Peyer's patch (tissue), 4 donors: ENCODE measurements around the gene MFAP5. TPM values are rescaled to one million over a fixed set of nuclear protein-coding genes. Genes with fewer than 3 reads are reported as not detected.

Experiments used
- DNase-seq, 3 donors: peaks; one replicate each; pipeline ENCODE4 v3.0.0-alpha.2; 2017 to 2019
- H3K27ac ChIP-seq, 4 donors: fragments of 200-600 bp; sonication (generic); one replicate each; pipeline ENCODE4 v1.5.1; 2016 to 2019
- H3K27me3 ChIP-seq, 2 donors: fragments of 200-600 bp; sonication (generic); one replicate each; pipeline ENCODE4 v1.5.1; 2019
- H3K36me3 ChIP-seq, 3 donors: fragments of 200-600 bp; sonication (generic); one replicate each; pipeline ENCODE4 v1.5.1; 2016 to 2019
- H3K4me1 ChIP-seq, 4 donors: fragments of 200-600 bp; sonication (generic); one replicate each; pipeline ENCODE4 v1.5.1; 2016 to 2019
- H3K4me3 ChIP-seq, 4 donors: fragments of 200-600 bp; sonication (generic); 1 replicate in 3 of 4; 2 replicates in 1 of 4; pipeline ENCODE4 v1.5.1; 2016 to 2019; ENCODE audit warnings: mild to moderate bottlenecking in 1 of 4
- H3K9me3 ChIP-seq, 4 donors: fragments of 200-600 bp; sonication (generic); one replicate each; pipeline ENCODE4 v1.5.1; 2016 to 2019; ENCODE audit warnings: mild to moderate bottlenecking in 1 of 4
- CTCF ChIP-seq, 6 experiments: fragments of 450-650 bp in 4 of 6; fragments of 200-600 bp in 2 of 6; sonication (generic) in 1 of 6; IDR thresholded peaks; one replicate each; pipeline ENCODE4 v1.5.1; 2017 to 2019; ENCODE audit warnings: antibody characterized with exemption in 6 of 6, mild to moderate bottlenecking in 3 of 6, moderate library complexity in 1 of 6
- POLR2A ChIP-seq, 2 donors: fragments of 450-650 bp; IDR thresholded peaks; one replicate each; pipeline ENCODE4 v1.5.1; 2017; ENCODE audit warnings: antibody characterized with exemption in 2 of 2, mild to moderate bottlenecking in 2 of 2, moderate library complexity in 2 of 2
- total RNA-seq, 4 donors: library from RNA; depleted of rRNA; stranded (reverse); fragments of >200 nt; gene quantifications; one replicate each; pipeline ENCODE4 v1.1.0, GENCODE V29; 2016

The MFAP5 gene
- total RNA-seq, 4 donors from 2014 or later = 17.3 to 67.4 (median 32.4) TPM

- Histone ChIP-seq H3K36me3 (no peaks in the 10 kb centered on the region), H3K27ac (no peak overlapping the region), H3K4me3 (no peak overlapping the region), H3K4me1 (peaks cover 0 to 19% (median 2%) of the 10 kb centered on the region in 4 donors), H3K27me3 (no peaks in the 10 kb centered on the region), H3K9me3 (no peaks in the 10 kb centered on the region)
- no peak for DNase-seq
- TF ChIP-seq POLR2A (IDR thresholded peaks at IDR 0.05) (no peak), CTCF (IDR thresholded peaks at IDR 0.05) (no peak)
These were observed 32.5 kb upstream of the MFAP5 start for GRCh38 chr12:8695116-8695515.

GRCh38 chr12:8692573-8692972, 29.9 kb upstream of the MFAP5 start:
- no peaks in the 10 kb centered on the region for H3K36me3 ChIP-seq
- H3K4me3 ChIP-seq = no peak overlapping the region
- H3K27me3 ChIP-seq = no peaks in the 10 kb centered on the region
- TF ChIP-seq POLR2A (IDR thresholded peaks at IDR 0.05) (no peak), CTCF (IDR thresholded peaks at IDR 0.05) (no peak)
- peak in 1 of 3 donors; percentile 28 for DNase-seq
- no peaks in the 10 kb centered on the region for H3K9me3 ChIP-seq
- H3K4me1 ChIP-seq = peaks cover 0 to 7% (median 0%) of the 10 kb centered on the region in 4 donors
- no peak overlapping the region for H3K27ac ChIP-seq

GRCh38 chr12:8689681-8690080, 27.1 kb upstream of the MFAP5 start:
- DNase-seq = no peak
- Histone ChIP-seq H3K4me3 (no peak overlapping the region), H3K36me3 (no peaks in the 10 kb centered on the region), H3K4me1 (no peaks in the 10 kb centered on the region), H3K27me3 (no peaks in the 10 kb centered on the region), H3K27ac (no peak overlapping the region), H3K9me3 (no peaks in the 10 kb centered on the region)
- no peak for TF ChIP-seq CTCF (IDR thresholded peaks at IDR 0.05)
- no peak for TF ChIP-seq POLR2A (IDR thresholded peaks at IDR 0.05)

GRCh38 chr12:8687846-8688601, 25.4 kb upstream of the MFAP5 start:
- TF ChIP-seq CTCF (IDR thresholded peaks at IDR 0.05) = no peak
- DNase-seq = no peak
- H3K27me3 ChIP-seq = no peaks in the 10 kb centered on the region
- H3K27ac ChIP-seq = peak overlapping the region in 1 of 4 donors; percentile 51
- no peaks in the 10 kb centered on the region for H3K9me3 ChIP-seq
- no peak overlapping the region for H3K4me3 ChIP-seq
- H3K36me3 ChIP-seq = no peaks in the 10 kb centered on the region
- H3K4me1 ChIP-seq = no peaks in the 10 kb centered on the region

GRCh38 chr12:8685051-8685450, 22.4 kb upstream of the MFAP5 start:
- no peaks in the 10 kb centered on the region for H3K36me3 ChIP-seq
- DNase-seq = no peak
- no peak overlapping the region for H3K27ac ChIP-seq
- H3K27me3 ChIP-seq = no peaks in the 10 kb centered on the region
- H3K4me1 ChIP-seq = peaks cover 0 to 3% (median 0%) of the 10 kb centered on the region in 4 donors
- no peak overlapping the region for H3K4me3 ChIP-seq
- TF ChIP-seq POLR2A (IDR thresholded peaks at IDR 0.05) (no peak), CTCF (IDR thresholded peaks at IDR 0.05) (no peak)
- H3K9me3 ChIP-seq = no peaks in the 10 kb centered on the region
